Astrocyte of the cerebellum (primary cell): ENCODE measurements around the gene CMKLR1.

ENCODE experiments used
- DNase-seq: peaks from one replicate; pipeline ENCODE4 v3.0.0-alpha.2; 2011; ENCODE audit warnings: low read depth
- H3K4me3 ChIP-seq: 2 replicates; pipeline ENCODE4 v1.5.1; 2011; ENCODE audit warnings: mild to moderate bottlenecking, low read depth, low read length, moderate library complexity
- in situ Hi-C: cut with HindIII; loops from 2 replicates; pipeline ENCODE4 v1.10.0; 2017; ENCODE audit warnings: low sequenced_read_pairs
- TF ChIP-seq, protein P1 (sequence below): IDR thresholded peaks from 2 replicates; pipeline ENCODE4 v1.5.1; 2012; ENCODE audit warnings: low read length, low read depth, moderate library complexity, mild to moderate bottlenecking; ENCODE audit errors: missing control alignments

CMKLR1 gene

DNA sequence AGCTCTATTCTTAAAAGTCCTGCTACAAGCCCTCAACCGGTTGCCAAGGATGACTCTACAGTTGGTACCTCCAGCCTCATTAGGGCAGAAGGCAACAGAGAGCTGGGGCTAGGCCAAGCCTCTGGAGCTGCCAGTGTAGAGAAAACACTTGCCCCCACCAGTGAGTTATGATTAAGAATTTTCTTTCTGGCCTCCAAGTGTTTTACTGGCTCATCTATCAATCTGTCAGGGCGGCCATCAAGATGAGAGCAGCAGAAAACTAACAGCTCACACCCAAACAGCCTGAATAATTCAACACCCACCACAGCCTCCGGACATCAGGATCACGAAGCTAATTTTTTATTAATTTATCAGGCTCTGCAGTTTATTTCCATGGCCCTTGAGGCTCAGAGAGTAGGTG is 40.7 kb upstream of the CMKLR1 start:
- in situ Hi-C loops: no loop called here
- DNase-seq: no peak
- H3K4me3 ChIP-seq: no peak overlapping the region
- TF ChIP-seq, protein P1, sequence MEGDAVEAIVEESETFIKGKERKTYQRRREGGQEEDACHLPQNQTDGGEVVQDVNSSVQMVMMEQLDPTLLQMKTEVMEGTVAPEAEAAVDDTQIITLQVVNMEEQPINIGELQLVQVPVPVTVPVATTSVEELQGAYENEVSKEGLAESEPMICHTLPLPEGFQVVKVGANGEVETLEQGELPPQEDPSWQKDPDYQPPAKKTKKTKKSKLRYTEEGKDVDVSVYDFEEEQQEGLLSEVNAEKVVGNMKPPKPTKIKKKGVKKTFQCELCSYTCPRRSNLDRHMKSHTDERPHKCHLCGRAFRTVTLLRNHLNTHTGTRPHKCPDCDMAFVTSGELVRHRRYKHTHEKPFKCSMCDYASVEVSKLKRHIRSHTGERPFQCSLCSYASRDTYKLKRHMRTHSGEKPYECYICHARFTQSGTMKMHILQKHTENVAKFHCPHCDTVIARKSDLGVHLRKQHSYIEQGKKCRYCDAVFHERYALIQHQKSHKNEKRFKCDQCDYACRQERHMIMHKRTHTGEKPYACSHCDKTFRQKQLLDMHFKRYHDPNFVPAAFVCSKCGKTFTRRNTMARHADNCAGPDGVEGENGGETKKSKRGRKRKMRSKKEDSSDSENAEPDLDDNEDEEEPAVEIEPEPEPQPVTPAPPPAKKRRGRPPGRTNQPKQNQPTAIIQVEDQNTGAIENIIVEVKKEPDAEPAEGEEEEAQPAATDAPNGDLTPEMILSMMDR: no peak

DNA sequence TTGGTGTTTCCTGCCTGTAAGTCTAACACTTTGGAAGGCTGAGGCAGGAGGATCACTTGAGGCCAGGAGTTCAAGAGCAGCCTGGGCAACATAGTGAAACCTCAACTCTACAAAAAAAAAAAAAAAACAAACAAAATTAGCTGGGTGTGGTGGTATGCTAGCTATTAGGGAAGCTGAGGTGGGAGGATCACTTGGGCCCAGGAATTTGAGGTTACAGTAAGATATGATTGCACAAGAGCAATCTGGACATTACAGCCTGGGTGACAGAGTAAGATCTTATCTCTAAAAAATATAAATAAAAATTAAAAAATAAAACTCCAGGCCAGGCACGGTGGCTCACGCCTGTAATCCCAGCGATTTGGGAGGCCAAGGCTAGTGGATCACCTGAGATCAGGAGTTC is 39.8 kb upstream of the CMKLR1 start:
- no peak overlapping the region for H3K4me3 ChIP-seq
- no peak for DNase-seq
- TF ChIP-seq, protein P1: no peak
- in situ Hi-C loops: no loop called here

GRCh38 chr12:108377260-108377659 is 38.1 kb upstream of the CMKLR1 start:
- no peak overlapping the region for H3K4me3 ChIP-seq
- no peak for DNase-seq
- TF ChIP-seq, protein P1: no peak
- in situ Hi-C loops: no loop called here

GRCh38 chr12:108375986-108376663 is 37.0 kb upstream of the CMKLR1 start:
- TF ChIP-seq, protein P1: no peak
- H3K4me3 ChIP-seq: no peak overlapping the region
- DNase-seq: no peak
- in situ Hi-C loops: no loop called here

DNA sequence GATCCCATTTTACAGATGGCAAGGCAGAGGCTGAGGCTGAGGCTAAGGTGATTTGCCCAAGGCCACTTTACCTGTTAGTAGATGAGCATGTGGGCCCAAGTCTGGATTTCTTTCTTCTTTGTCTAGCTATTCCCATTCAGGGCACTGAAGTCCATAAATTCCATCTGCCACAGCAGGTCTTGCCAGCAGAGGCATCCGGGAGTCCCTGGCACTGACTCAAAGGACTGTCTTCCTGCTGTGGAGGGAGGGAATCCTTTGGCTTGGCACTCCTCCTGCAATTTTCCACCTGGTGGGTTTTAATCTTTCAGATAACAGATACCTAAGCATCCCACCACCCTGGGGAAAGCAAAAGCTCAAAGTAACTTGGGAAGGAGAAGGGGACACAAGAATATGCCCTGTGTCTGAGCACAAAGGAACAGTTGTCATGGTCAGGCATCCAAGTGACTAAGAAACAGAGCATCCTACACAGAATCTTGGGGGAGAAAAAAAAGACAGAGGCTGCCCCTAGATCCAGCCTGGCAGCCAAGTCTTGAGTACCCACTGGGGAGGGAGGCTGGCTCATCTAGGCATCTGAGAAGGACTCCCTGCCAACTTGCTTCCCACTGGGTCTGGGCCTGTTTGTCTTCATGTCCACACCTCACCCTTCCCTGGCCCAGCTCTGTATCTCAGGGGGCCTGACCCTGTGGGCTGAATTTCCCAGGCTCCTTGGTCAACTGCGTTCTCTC is 35.6 kb upstream of the CMKLR1 start:
- in situ Hi-C loops: no loop called here
- TF ChIP-seq, protein P1: no peak
- H3K4me3 ChIP-seq: no peak overlapping the region
- DNase-seq: no peak

- in situ Hi-C loops: no loop called here
- no peak overlapping the region for H3K4me3 ChIP-seq
- TF ChIP-seq, protein P1: peak; percentile 12
- DNase-seq: no peak
Measured at GRCh38 chr12:108373111-108373510, 34.0 kb upstream of the CMKLR1 start.
